IMR-90 (cell line): ENCODE data around the gene ZNF469. TPM values are rescaled to one million over a fixed set of nuclear protein-coding genes. Genes with fewer than 3 reads are reported as not detected.

Source experiments
- ATAC-seq: fragments of 200-7000 bp; cut with Tn5 transposase; 2 replicates; pipeline ENCODE4 v1.9.1; 2020; ENCODE audit warnings: low read depth, mild to moderate bottlenecking, moderate library complexity
- BruUV-seq: library from RNA; stranded (reverse); fragments of 400-500 nt; replicated peaks from 2 replicates; lab custom pipeline; 2021; lab: Mats Ljungman, UMichigan
- CTCF ChIA-PET: fragments of 300-600 bp; formaldehyde crosslinking; extraction: SDS; loops from one replicate; lab custom pipeline; 2021; ENCODE audit warnings: antibody characterized with exemption; lab: Yijun Ruan, JAX
- POLR2A ChIA-PET: fragments of 300-600 bp; sonication (Branson Sonifier 250); formaldehyde crosslinking; loops from one replicate; lab custom pipeline; 2022; ENCODE audit warnings: antibody characterized with exemption; ENCODE audit not compliant: unreplicated experiment; lab: Charles Lee
- DNase-seq: peaks from one replicate; pipeline ENCODE4 v3.0.0; 2013
- H2AFZ ChIP-seq: replicated peaks from 2 replicates; pipeline ENCODE3; 2013; ENCODE audit warnings: low read length, mild to moderate bottlenecking; ENCODE audit not compliant: poor library complexity
- H2AK5ac ChIP-seq: 2 replicates; pipeline ENCODE4 v1.6.1; 2013; ENCODE audit warnings: low read depth, low read length, inconsistent platforms
- H2AK9ac ChIP-seq: replicated peaks from 2 replicates; pipeline ENCODE3; 2013; ENCODE audit warnings: mild to moderate bottlenecking, low read depth, low read length, moderate library complexity; ENCODE audit not compliant: poor library complexity
- H2BK120ac ChIP-seq: 2 replicates; pipeline ENCODE4 v1.6.1; 2013; ENCODE audit warnings: low read depth, low read length, inconsistent platforms
- H2BK15ac ChIP-seq: 3 replicates; pipeline ENCODE4 v1.6.1; 2013; ENCODE audit warnings: low read depth, low read length, inconsistent platforms
- H2BK20ac ChIP-seq: 2 replicates; pipeline ENCODE4 v1.6.1; 2013; ENCODE audit warnings: low read depth, mild to moderate bottlenecking, inconsistent platforms, low read length, moderate library complexity
- H2BK5ac ChIP-seq: 2 replicates; pipeline ENCODE4 v1.6.1; 2013; ENCODE audit warnings: mild to moderate bottlenecking, low read depth, low read length, inconsistent platforms; ENCODE audit not compliant: poor library complexity, severe bottlenecking
- H3K14ac ChIP-seq: replicated peaks from 2 replicates; pipeline ENCODE4 v1.6.1; 2013; ENCODE audit warnings: low read depth, low read length, inconsistent platforms
- H3K18ac ChIP-seq: 2 replicates; pipeline ENCODE4 v1.6.1; 2013; ENCODE audit warnings: low read depth, low read length, control low read depth
- H3K23ac ChIP-seq: 2 replicates; pipeline ENCODE4 v1.6.1; 2013; ENCODE audit warnings: low read depth, low read length, inconsistent platforms
- H3K27ac ChIP-seq: 2 replicates; pipeline ENCODE4 v1.5.1; 2013; ENCODE audit warnings: mild to moderate bottlenecking, control low read depth, low read length; ENCODE audit not compliant: insufficient read depth
- H3K27me3 ChIP-seq: 2 replicates; pipeline ENCODE4 v1.6.1; 2013; ENCODE audit warnings: low read length; ENCODE audit not compliant: control insufficient read depth, insufficient read depth
- H3K36me3 ChIP-seq: 2 replicates; pipeline ENCODE4 v1.6.1; 2013; ENCODE audit warnings: low read length, mixed read lengths; ENCODE audit not compliant: control insufficient read depth, insufficient read depth
- H3K4ac ChIP-seq: 2 replicates; pipeline ENCODE4 v1.6.1; 2013; ENCODE audit warnings: low read depth, low read length, inconsistent platforms
- H3K4me1 ChIP-seq: 2 replicates; pipeline ENCODE4 v1.6.1; 2013; ENCODE audit warnings: low read length, mixed read lengths; ENCODE audit not compliant: control insufficient read depth, insufficient read depth
- H3K4me2 ChIP-seq: 2 replicates; pipeline ENCODE4 v1.6.1; 2013; ENCODE audit warnings: low read depth, mild to moderate bottlenecking, control low read depth, low read length, moderate library complexity
- H3K4me3 ChIP-seq: 2 replicates; pipeline ENCODE4 v1.5.1; 2013; ENCODE audit warnings: low read depth, mild to moderate bottlenecking, control low read depth, low read length, moderate library complexity; ENCODE audit not compliant: insufficient read depth
- H3K56ac ChIP-seq: 2 replicates; pipeline ENCODE4 v1.6.1; 2013; ENCODE audit warnings: low read length, inconsistent platforms; ENCODE audit not compliant: insufficient read depth; ENCODE audit errors: extremely low read depth
- H3K79me1 ChIP-seq, 2 experiments: 2 replicates each; pipeline ENCODE4 v1.6.1; 2013; ENCODE audit warnings: low read length in 2 of 2, inconsistent platforms in 1 of 2, low read depth in 1 of 2
- H3K9ac ChIP-seq: 2 replicates; pipeline ENCODE4 v1.6.1; 2013; ENCODE audit warnings: low read depth, low read length, control low read depth
- H3K9me1 ChIP-seq: 2 replicates; pipeline ENCODE4 v1.6.1; 2013; ENCODE audit warnings: low read length, inconsistent platforms; ENCODE audit not compliant: insufficient read depth
- H3K9me3 ChIP-seq: 2 replicates; pipeline ENCODE4 v1.6.1; 2013; ENCODE audit warnings: low read length; ENCODE audit not compliant: control insufficient read depth, insufficient read depth
- H4K20me1 ChIP-seq: 2 replicates; pipeline ENCODE4 v1.6.1; 2013; ENCODE audit warnings: low read length, inconsistent platforms; ENCODE audit not compliant: insufficient read depth
- H4K5ac ChIP-seq: 2 replicates; pipeline ENCODE4 v1.6.1; 2013; ENCODE audit warnings: mild to moderate bottlenecking, low read depth, low read length, control low read depth
- H4K8ac ChIP-seq, 2 experiments: 2 replicates each; pipeline ENCODE4 v1.6.1; 2013; ENCODE audit warnings: low read depth in 2 of 2, low read length in 2 of 2, control low read depth in 1 of 2, inconsistent platforms in 1 of 2
- H4K91ac ChIP-seq: 2 replicates; pipeline ENCODE4 v1.6.1; 2013; ENCODE audit warnings: low read depth, low read length, inconsistent platforms; ENCODE audit not compliant: insufficient read depth
- CHD1 ChIP-seq: IDR thresholded peaks from 2 replicates; pipeline ENCODE4 v1.6.1; 2012; ENCODE audit warnings: low read depth, low read length, improper control_type of control experiment
- FOS ChIP-seq: fragments of 150-350 bp; IDR thresholded peaks from 2 replicates; pipeline ENCODE4 v1.6.1; 2016; ENCODE audit warnings: low read depth, low read length
- MAFK ChIP-seq: IDR thresholded peaks from 2 replicates; pipeline ENCODE4 v1.6.1; 2012; ENCODE audit warnings: low read depth, low read length, improper control_type of control experiment
- MAZ ChIP-seq: IDR thresholded peaks from 2 replicates; pipeline ENCODE4 v1.6.1; 2012; ENCODE audit warnings: low read depth, mild to moderate bottlenecking, low read length, improper control_type of control experiment, moderate library complexity, borderline replicate concordance
- MXI1 ChIP-seq: IDR thresholded peaks from 2 replicates; pipeline ENCODE4 v1.6.1; 2012; ENCODE audit warnings: low read depth, mild to moderate bottlenecking, low read length, moderate library complexity, borderline replicate concordance
- NFE2L2 ChIP-seq: fragments of 150-350 bp; IDR thresholded peaks from 2 replicates; pipeline ENCODE4 v1.6.1; 2016; ENCODE audit warnings: low read depth, mild to moderate bottlenecking, low read length
- POLR2A ChIP-seq: IDR thresholded peaks from 2 replicates; pipeline ENCODE4 v1.6.1; 2012; ENCODE audit warnings: mild to moderate bottlenecking, low read depth, low read length
- RAD21 ChIP-seq: IDR thresholded peaks from 2 replicates; pipeline ENCODE4 v1.6.1; 2012; ENCODE audit warnings: low read length, improper control_type of control experiment
- RCOR1 ChIP-seq: IDR thresholded peaks from 2 replicates; pipeline ENCODE4 v1.6.1; 2012; ENCODE audit warnings: mild to moderate bottlenecking, low read length, improper control_type of control experiment; ENCODE audit not compliant: insufficient replicate concordance
- RFX5 ChIP-seq: IDR thresholded peaks from 2 replicates; pipeline ENCODE4 v1.8.0; 2012; ENCODE audit warnings: low read depth, mild to moderate bottlenecking, low read length, moderate library complexity
- SMC3 ChIP-seq: fragments of 150-350 bp; IDR thresholded peaks from 2 replicates; pipeline ENCODE4 v1.6.1; 2016; ENCODE audit warnings: low read depth, mild to moderate bottlenecking, antibody characterized with exemption, low read length, moderate library complexity
- WGBS, 2 experiments: methylation state at CpG; one replicate each; pipeline versions ENCODE4 v1.1.5 to v1.1.7; 2013; ENCODE audit warnings: missing lambda C conversion rate in 2 of 2; ENCODE audit not compliant: insufficient read length in 1 of 2; ENCODE audit errors: extremely low coverage in 2 of 2; 5-methylcytosine and 5-hydroxymethylcytosine counted together
- dilution Hi-C: fragments of 300-500 bp; cut with HindIII; formaldehyde crosslinking; loops from one replicate; pipeline ENCODE4 v1.14.3; 2018; ENCODE audit warnings: low sequenced_read_pairs; ENCODE audit not compliant: unreplicated experiment
- in situ Hi-C: fragments of 300-500 bp; cut with MboI; formaldehyde crosslinking; loops from 3 replicates; pipeline ENCODE4 v1.14.3; 2019; ENCODE audit warnings: low sequenced_read_pairs, inconsistent platforms, mixed read lengths
- intact Hi-C: fragments of 100-400 bp; cut with micrococcal nuclease; formaldehyde crosslinking; loops from 2 replicates; pipeline ENCODE4 v1.10.0; 2022
- polyA plus RNA-seq, 3 experiments: library from polyadenylated mRNA; depleted of rRNA; stranded (reverse); fragments of >200 nt; gene quantifications; 2 replicates each; pipeline ENCODE4 v1.2.3, GENCODE V29; 2012; ENCODE audit warnings: low replicate concordance in 1 of 3
- total RNA-seq: library from RNA; depleted of rRNA; stranded (reverse); fragments of >200 nt; gene quantifications from 2 replicates; pipeline ENCODE4 v1.2.3, GENCODE V29; 2012

ZNF469 gene
- total and polyA plus RNA-seq, 2 of the 4 experiments (the other 2 are of a cell fraction) = 1.1 to 13.3 TPM

DNA sequence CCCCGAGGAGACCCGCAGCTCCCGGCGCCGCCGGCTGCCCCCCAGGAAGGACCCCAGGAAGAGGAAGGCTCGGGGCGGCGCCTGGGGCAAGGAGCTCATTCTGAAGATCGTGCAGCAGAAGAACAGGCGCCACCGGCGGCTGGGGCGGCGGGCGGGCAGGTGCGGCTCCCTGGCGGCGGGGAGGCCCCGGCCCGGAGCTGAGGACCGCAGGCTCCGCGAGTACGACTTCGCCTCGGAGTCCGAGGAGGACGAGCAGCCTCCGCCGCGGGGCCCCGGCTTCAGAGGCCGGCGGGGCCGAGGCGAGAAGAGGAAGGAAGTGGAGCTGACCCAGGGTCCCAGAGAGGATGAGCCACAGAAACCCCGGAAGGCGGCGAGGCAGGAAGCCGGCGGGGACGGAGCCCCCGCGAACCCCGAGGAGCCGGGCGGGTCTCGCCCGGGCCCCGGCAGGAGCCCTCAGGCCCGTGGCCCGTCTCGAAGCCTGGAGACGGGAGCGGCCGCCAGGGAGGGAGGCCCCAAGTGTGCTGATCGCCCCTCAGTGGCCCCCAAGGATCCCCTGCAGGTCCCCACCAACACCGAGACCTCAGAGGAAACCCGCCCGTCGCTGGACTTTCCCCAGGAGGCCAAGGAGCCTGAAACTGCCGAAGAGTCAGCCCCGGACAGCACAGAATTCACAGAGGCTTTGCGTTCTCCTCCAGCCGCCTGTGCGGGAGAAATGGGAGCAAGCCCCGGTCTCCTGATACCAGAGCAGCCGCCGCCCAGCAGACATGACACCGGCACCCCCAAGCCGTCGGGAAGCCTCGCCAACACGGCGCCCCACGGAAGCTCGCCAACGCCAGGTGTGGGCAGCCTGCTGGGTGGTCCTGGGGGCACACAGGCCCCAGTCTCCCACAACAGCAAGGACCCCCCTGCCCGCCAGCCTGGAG lies 48.0 kb downstream of the ZNF469 start:
- H4K8ac ChIP-seq = no peak overlapping the region
- H2AK9ac ChIP-seq = no peak overlapping the region
- no peak overlapping the region for H3K14ac ChIP-seq
- no peak overlapping the region for H4K5ac ChIP-seq
- H3K4me2 ChIP-seq = no peak overlapping the region
- no peak overlapping the region for H3K56ac ChIP-seq
- in situ Hi-C loops (no loop called here), intact Hi-C loops (no loop called here), dilution Hi-C loops (no loop called here)
- H3K4me3 ChIP-seq = no peak overlapping the region
- no peak overlapping the region for H3K27ac ChIP-seq
- H2BK20ac ChIP-seq = no peak overlapping the region
- peaks cover 73% of the 10 kb centered on the region for H3K36me3 ChIP-seq
- H3K9me3 ChIP-seq = no peaks in the 10 kb centered on the region
- no peak overlapping the region for H3K4ac ChIP-seq
- H2BK5ac ChIP-seq = no peak overlapping the region
- H3K27me3 ChIP-seq = no peaks in the 10 kb centered on the region
- no peak overlapping the region for H3K23ac ChIP-seq
- H3K18ac ChIP-seq = no peak overlapping the region
- CTCF ChIA-PET = no interaction called here
- no peak overlapping the region for H3K9ac ChIP-seq
- H3K4me1 ChIP-seq = no peaks in the 10 kb centered on the region
- DNase-seq (no peak), ATAC-seq (no peak)
- no peak overlapping the region for H4K91ac ChIP-seq
- TF ChIP-seq RFX5 (no peak), RAD21 (no peak), RCOR1 (no peak), MAFK (no peak), FOS (no peak), CHD1 (no peak), POLR2A (no peak), NFE2L2 (no peak), MXI1 (no peak), MAZ (no peak), SMC3 (no peak)
- BruUV-seq = no TSS peak
- H2BK15ac ChIP-seq = no peak overlapping the region
- POLR2A ChIA-PET = no interaction called here
- WGBS, 2 experiments = 87% methylated on average over 28 of the region's 80 CpGs; no CpG with 5 or more reads in 1 of the 2 experiments
- no peak overlapping the region for H2AK5ac ChIP-seq
- no peak overlapping the region for H2BK120ac ChIP-seq
- no peaks in the 10 kb centered on the region for H3K9me1 ChIP-seq
- H3K79me1 ChIP-seq = peaks cover 0 to 39% of the 10 kb centered on the region in 2 experiments; a peak in 3 of 4 replicates
- H4K20me1 ChIP-seq = peaks cover 28% of the 10 kb centered on the region; the same call in 1 of the 2 replicates
- no peak overlapping the region for H2AFZ ChIP-seq
